HepG2 (cell line): ENCODE measurements around the gene PACSIN1. TPM values are rescaled to one million over a fixed set of nuclear protein-coding genes. Genes with fewer than 3 reads are reported as not detected.

ENCODE experiments used
- ARNT2 ChIP-seq: sonication (generic); formaldehyde crosslinking; IDR thresholded peaks from 2 replicates; pipeline ENCODE4 v1.8.0; 2022; ENCODE audit warnings: mild to moderate bottlenecking, low read depth, missing genetic modification reagents, moderate library complexity
- MAX ChIP-seq: IDR thresholded peaks from 2 replicates; pipeline ENCODE4 v1.6.1; 2012; ENCODE audit warnings: inconsistent platforms
- MED8 ChIP-seq: sonication (generic); formaldehyde crosslinking; IDR thresholded peaks from 2 replicates; pipeline ENCODE4 v1.8.1; 2023; ENCODE audit warnings: mild to moderate bottlenecking, missing genetic modification reagents; ENCODE audit not compliant: insufficient replicate concordance
- MXD1 ChIP-seq: sonication (generic); formaldehyde crosslinking; IDR thresholded peaks from 2 replicates; pipeline ENCODE4 v1.4.0; 2020; ENCODE audit warnings: mild to moderate bottlenecking, missing genetic modification reagents
- PITX1 ChIP-seq: sonication (generic); formaldehyde crosslinking; IDR thresholded peaks from 2 replicates; pipeline ENCODE4 v1.5.1; 2020; ENCODE audit warnings: mild to moderate bottlenecking, missing genetic modification reagents
- SIX1 ChIP-seq: sonication (generic); formaldehyde crosslinking; IDR thresholded peaks from 2 replicates; pipeline ENCODE4 v1.4.0; 2020; ENCODE audit warnings: missing genetic modification reagents, borderline replicate concordance
- SNAI1 ChIP-seq: sonication (generic); formaldehyde crosslinking; IDR thresholded peaks from 2 replicates; pipeline ENCODE4 v1.5.0; 2020; ENCODE audit warnings: mild to moderate bottlenecking, missing genetic modification reagents, borderline replicate concordance
- TOPORS ChIP-seq: sonication (generic); formaldehyde crosslinking; IDR thresholded peaks from 2 replicates; pipeline ENCODE4 v1.8.0; 2023; ENCODE audit warnings: mild to moderate bottlenecking, missing genetic modification reagents
- ZBTB25 ChIP-seq: IDR thresholded peaks from 2 replicates; pipeline ENCODE4 v1.6.1; 2018; ENCODE audit warnings: missing genetic modification reagents
- ZFP91 ChIP-seq: sonication (generic); formaldehyde crosslinking; IDR thresholded peaks from 2 replicates; pipeline ENCODE4 v1.9.0; 2022; ENCODE audit warnings: missing genetic modification reagents, mild to moderate bottlenecking, borderline replicate concordance
- ZFY ChIP-seq: sonication (generic); formaldehyde crosslinking; IDR thresholded peaks from 2 replicates; pipeline ENCODE4 v1.4.0; 2020; ENCODE audit warnings: missing genetic modification reagents
- ZNF281 ChIP-seq: sonication (generic); formaldehyde crosslinking; IDR thresholded peaks from 2 replicates; pipeline ENCODE4 v1.4.0; 2020; ENCODE audit warnings: missing genetic modification reagents, borderline replicate concordance
- ZNF414 ChIP-seq: sonication (generic); formaldehyde crosslinking; IDR thresholded peaks from 2 replicates; pipeline ENCODE4 v1.5.0; 2020; ENCODE audit warnings: missing genetic modification reagents
- ZNF619 ChIP-seq: sonication (generic); formaldehyde crosslinking; IDR thresholded peaks from 2 replicates; pipeline ENCODE4 v1.4.0; 2020; ENCODE audit warnings: mild to moderate bottlenecking, missing genetic modification reagents
- ZNF746 ChIP-seq: sonication (generic); formaldehyde crosslinking; IDR thresholded peaks from 2 replicates; pipeline ENCODE4 v1.8.0; 2022; ENCODE audit warnings: mild to moderate bottlenecking, missing genetic modification reagents
- ZNF777 ChIP-seq: sonication (generic); formaldehyde crosslinking; IDR thresholded peaks from 2 replicates; pipeline ENCODE4 v1.4.0; 2020; ENCODE audit warnings: missing genetic modification reagents
- ZXDC ChIP-seq: sonication (generic); formaldehyde crosslinking; IDR thresholded peaks from 2 replicates; pipeline ENCODE4 v1.5.0; 2020; ENCODE audit warnings: mild to moderate bottlenecking, missing genetic modification reagents
- polyA plus RNA-seq, 8 experiments: library from polyadenylated mRNA; depleted of rRNA in 3 of 8; stranded (reverse) in 7 of 8; unstranded in 1 of 8; fragments of >200 nt; fragmentation: Illumina TruSeq in 4 of 8; extraction: Trizol in 4 of 8; gene quantifications; 2 replicates each; pipeline versions ENCODE4 v1.2.1 to v1.2.3, GENCODE V29; 2011 to 2016; ENCODE audit warnings: low read depth in 4 of 8, missing spikeins in 1 of 8, mixed read lengths in 1 of 8; ENCODE audit not compliant: insufficient read depth in 1 of 8
- total RNA-seq, 5 experiments: library from RNA; depleted of rRNA; stranded (reverse); fragments of >200 nt; fragmentation: Illumina TruSeq; extraction: Trizol; gene quantifications; 2 replicates each; pipeline ENCODE4 v1.2.3, GENCODE V29; 2016; ENCODE audit warnings: low read depth in 1 of 5

Gene PACSIN1
- total and polyA plus RNA-seq, 2 of the 13 experiments (the other 11 are each of a cell fraction or from before 2014, with no cell fraction given), result not detected

- TF ChIP-seq ZNF281 (peak; percentile 26; the same call in 1 of the 2 replicates), MAX (peak; percentile 84), ZNF777 (CRISPR knock-in tag) (peak; percentile 32; the same call in 1 of the 2 replicates), ZNF414 (CRISPR knock-in tag) (no peak), ZFP91 (CRISPR knock-in tag) (peak; percentile 79; the same call in 1 of the 2 replicates), ZXDC (CRISPR knock-in tag) (peak; percentile 79; the same call in 1 of the 2 replicates), PITX1 (CRISPR knock-in tag) (0 out of 2 replicates have a peak, but pooled peaks have one; percentile 38), ZBTB25 (CRISPR knock-in tag) (peak; percentile 78), TOPORS (peak; percentile 81; the same call in 1 of the 2 replicates), MED8 (CRISPR knock-in tag) (peak; percentile 51), MXD1 (CRISPR knock-in tag) (peak; percentile 82; the same call in 1 of the 2 replicates), ZNF619 (peak; percentile 83; the same call in 1 of the 2 replicates), ZFY (CRISPR knock-in tag) (peak; percentile 71), ARNT2 (peak; percentile 66; the same call in 1 of the 2 replicates), ZNF746 (CRISPR knock-in tag) (peak; percentile 80; the same call in 1 of the 2 replicates), SIX1 (CRISPR knock-in tag) (no peak), SNAI1 (CRISPR knock-in tag) (0 out of 2 replicates have a peak, but pooled peaks have one; percentile 47)
Observed at GRCh38 chr6:34425498-34426410, 40.1 kb upstream of the PACSIN1 start, which contains the start of gene RPS10 (continued).
